ENCODE results near the gene RMDN2.

DNA sequence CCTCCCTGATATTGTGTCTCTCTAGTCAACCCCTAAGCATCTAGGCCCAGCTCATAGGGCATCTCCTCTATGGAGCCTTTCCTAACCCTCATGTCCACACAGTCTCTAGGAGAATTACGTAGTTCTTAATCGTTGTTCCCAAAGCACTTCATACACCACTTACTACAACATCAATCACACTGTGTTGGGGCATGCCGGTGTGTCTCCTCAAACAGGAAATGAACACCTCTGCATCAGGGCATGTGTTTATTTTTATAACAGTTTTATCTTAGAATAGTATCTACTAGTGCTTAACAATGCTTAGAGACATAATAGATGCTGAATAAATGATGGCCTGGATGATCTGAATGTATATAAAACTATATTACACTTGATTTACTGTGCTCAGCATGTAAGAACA, 131.1 kb downstream of the RMDN2 start:
- TF ChIP-seq POLR2A (IDR thresholded peaks at IDR 0.05) (no peak), CTCF (IDR thresholded peaks at IDR 0.05) (no peak)
